Astrocyte of the hippocampus (primary cell): ENCODE data around the gene HRK.
A peak's percentile ranks its signal among the peaks of the same experiment; 100 is the strongest.

Experiments
- DNase-seq: peaks from one replicate; pipeline ENCODE4 v3.0.0; 2011; ENCODE audit warnings: low read depth, low spot score

HRK gene

DNA sequence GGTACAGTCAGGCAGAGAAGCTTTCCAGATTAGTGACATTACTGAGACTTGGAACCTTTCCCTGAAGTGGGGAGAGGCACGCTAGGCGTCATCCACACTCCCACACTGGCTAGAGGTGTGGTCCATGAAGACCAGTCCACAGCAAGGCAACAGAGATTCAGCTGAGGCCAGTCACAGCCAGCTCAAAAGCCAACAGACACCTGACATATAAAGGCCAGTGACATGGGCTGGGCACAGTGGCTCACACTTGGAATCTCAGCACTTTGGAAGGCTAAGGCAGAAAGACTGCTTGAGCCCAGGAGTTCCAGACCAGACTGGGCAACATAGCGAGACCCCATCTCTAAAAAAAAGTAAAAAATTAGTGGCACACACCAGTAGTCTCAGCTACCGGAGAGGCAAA is 10.9 kb downstream of the HRK start:
- no peak for DNase-seq

DNA sequence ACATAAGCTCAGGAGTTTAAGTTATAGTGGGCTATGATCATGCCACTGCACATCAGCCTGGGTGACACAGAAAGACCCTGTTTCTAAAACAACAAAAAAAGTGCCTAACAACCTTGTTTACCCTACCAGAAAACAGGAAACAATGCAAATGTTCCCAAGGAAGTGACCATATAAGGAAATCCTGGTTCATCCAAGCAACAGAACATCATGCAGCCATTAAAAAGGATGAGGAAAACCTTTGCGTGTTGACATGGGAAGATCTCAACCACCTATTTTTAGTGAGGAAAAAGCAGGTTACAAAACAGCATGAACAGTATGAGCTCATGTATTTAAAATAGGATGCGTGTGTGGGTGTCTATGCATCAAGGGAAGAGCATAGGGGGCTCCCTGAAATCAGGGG is 13.7 kb downstream of the HRK start:
- DNase-seq: no peak

DNA sequence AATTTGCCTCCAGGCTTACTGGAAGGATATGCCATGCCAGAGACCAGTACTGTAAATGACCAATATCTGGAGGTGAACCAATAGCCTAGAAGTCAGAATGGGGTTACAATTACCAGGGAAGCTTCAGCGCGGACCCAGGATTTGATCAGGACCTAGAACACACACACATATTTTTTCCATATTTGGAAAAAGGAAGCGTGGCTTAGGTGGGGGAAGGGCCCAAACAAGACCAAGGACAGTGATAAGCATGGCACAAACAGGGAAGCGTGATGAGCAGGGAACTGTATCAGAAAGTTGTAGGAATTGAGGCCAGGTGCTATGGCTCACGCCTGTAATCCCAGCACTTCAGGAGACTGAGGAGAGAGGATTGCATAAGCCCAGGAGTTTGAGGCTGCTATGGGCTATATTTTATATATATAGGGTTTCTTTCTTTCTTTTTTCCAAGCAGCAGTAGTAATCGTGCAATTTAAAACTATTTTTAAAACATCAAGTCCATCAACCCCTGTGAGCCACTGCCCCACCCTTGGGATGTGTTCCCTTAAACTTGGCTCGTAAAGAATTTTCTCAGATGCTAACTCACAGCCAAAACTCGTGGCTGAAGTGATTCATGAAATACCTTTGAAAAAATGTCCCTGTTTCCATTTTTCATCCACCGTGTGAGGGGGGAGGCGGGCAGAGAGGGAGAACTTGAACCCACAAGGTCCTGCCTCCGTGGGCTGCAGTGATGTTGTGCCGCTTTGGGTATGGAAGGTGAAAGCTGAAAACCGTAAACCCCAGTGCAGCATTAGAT is 16.7 kb downstream of the HRK start:
- DNase-seq: peak; percentile 85

DNA sequence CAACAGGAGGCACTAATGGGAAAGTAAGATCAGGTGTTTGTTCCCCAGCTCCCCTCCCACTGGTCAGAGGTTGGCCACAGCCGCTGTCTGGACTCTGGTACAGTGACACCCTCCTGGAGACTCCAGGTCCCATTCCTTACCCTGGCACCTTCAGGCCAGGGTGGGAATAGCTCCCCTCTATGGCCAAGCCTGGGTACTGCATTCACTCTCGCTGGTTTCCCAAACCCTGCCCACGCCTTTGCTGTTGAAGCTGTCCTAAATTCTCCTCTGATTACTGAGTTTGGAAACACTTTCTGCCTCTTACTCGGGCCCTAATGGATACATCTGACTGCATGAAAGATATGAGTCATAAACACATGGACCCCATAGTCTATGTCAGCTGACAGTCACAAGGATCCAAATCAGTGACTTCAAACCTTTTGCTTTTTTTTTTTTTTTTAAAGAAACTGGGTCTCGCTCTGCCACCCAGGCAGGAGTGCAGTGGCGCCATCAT is 17.9 kb downstream of the HRK start:
- DNase-seq: no peak

- DNase-seq: no peak
These were observed 19.1 kb downstream of the HRK start for GRCh38 chr12:116862167-116862566.

GRCh38 chr12:116861320-116861719 is 19.9 kb downstream of the HRK start:
- DNase-seq: peak; percentile 75

GRCh38 chr12:116860263-116860662 is 21.0 kb downstream of the HRK start:
- no peak for DNase-seq

GRCh38 chr12:116859079-116859478 is 22.2 kb downstream of the HRK start:
- DNase-seq: no peak

GRCh38 chr12:116856729-116857128 is 24.5 kb downstream of the HRK start:
- no peak for DNase-seq

DNA sequence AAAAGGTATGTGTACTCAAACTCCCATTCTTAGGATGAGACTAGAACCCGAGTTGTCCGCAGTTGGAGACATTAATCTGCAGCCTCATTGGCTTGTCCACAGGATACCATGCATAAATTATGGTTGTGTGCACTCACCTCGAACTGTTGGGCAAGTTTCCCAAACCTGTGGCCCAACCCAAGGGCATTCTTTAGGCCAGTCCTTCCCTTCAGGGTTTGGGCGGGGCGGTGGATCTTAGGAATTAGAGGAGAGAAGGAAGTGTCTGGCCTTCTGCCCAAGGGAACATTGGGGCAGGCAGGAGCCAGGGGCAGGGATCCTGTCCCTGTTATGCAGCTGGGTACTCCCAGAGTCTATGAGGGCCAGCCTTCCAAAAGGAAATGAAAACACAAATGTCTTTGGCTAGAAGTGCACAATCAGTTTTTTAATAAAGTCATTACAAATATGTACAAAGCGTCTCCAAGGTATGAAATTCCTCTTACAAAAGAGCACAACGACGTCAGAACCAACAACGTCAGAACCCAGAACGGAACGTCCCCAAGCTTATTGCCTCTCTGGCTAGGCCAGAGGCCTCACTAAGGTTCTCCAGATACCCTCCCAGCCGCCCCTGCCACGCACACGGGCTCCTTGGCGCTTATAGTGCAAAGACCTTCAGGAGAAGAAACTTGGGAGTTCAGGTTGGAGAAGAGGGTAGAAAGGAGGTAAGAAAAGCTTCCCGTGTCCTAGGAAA is 25.3 kb downstream of the HRK start:
- DNase-seq: peak; percentile 14

DNA sequence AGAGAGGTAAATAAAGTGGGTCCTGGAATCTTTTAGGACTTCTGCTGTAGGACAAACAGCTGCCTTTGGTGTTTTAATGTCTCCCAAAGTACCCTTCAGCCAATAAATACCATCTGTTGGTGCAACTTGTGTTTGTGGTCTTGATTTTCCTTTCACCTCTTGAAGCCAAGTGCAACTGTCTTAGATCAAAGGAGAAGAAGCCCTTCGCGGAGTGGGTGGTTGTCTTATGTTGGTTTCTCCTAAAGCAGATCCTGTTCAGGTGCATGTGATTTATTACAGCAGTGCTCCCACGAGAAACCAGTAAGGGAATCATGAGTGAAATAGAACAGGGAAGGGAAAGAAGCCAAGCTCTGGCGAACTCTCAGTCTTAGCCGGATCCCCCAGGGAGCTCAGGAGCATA is 27.7 kb downstream of the HRK start:
- no peak for DNase-seq

DNA sequence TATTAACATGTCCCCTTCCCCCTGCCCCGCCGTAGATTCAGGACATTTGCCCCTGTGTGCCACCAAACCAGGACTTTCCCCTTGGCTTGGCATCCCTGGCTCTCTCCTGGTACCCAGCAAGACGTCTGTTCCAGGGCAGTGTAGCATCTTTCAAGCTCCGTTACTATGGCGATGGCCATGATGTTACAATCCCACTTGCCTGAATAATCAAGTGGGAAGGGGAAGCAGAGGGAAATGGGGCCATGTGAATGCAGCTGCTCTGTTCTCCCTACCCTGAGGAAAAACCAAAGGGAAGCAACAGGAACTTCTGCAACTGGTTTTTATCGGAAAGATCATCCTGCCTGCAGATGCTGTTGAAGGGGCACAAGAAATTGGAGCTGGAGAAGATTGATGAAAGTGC is 28.9 kb downstream of the HRK start:
- no peak for DNase-seq

GRCh38 chr12:116849216-116849615 is 32.0 kb downstream of the HRK start:
- DNase-seq: no peak

DNA sequence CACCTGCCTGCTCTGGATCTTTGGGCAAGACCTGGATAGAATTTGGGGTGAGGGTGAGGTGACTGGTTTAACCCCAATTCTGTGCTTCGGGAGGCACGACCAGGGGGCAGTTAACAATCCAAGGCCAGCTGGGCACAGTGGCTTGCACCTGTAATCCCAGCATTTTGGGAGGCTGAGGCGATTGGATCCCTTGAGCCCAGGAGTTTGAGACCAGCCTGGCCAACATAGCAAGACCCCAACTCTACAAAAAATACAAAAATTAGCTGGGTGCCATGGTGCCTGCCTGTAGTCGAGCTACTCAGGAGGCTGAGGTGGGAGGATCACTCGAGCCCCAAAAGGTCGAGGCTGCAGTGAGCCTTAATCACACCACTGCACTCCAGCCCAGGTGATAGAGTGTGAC is 38.2 kb downstream of the HRK start:
- DNase-seq: no peak

GRCh38 chr12:116839287-116839830 is 41.9 kb downstream of the HRK start:
- no peak for DNase-seq

GRCh38 chr12:116838365-116838764 is 42.9 kb downstream of the HRK start:
- DNase-seq: no peak

DNA sequence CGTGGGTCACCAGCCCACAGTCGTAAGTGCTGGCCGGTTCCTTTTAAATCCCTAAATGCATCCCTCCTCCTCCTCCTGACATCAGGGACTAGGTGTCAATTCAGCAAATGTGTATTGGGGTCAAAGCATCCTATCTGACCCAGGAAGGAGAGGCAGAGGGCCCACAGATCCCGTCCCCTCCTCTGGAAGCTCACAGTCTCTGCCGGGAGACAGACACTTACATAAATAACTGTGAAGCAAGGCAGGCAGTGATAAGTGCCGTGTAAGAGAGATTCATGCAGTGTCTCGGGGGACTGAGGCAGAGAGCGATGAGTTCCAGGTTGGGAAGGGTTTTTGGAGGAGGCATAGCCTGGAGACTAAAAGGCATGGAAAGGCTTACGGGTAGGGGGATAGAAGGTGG is 44.1 kb downstream of the HRK start:
- DNase-seq: no peak

- DNase-seq: no peak
These were observed 45.8 kb downstream of the HRK start for GRCh38 chr12:116835484-116835883.

DNA sequence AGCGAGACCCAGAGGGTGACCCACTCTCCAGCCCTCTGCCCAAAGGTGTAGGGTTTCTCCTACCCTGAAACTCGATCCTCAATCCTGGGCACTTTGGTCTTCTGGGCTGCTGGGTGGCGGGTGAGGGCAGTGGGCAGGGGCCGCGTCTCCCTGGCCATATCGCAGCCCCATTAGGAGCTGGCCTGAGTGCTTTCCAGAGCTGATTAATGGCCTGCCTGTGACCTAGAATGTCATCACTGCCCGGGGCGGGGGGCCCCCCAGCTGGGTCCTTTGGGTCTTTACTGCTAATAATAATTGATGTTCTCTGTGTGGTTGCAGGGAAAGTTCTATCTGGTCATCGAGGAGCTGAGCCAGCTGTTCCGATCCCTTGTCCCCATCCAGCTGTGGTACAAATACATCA is 47.8 kb downstream of the HRK start:
- no peak for DNase-seq

DNA sequence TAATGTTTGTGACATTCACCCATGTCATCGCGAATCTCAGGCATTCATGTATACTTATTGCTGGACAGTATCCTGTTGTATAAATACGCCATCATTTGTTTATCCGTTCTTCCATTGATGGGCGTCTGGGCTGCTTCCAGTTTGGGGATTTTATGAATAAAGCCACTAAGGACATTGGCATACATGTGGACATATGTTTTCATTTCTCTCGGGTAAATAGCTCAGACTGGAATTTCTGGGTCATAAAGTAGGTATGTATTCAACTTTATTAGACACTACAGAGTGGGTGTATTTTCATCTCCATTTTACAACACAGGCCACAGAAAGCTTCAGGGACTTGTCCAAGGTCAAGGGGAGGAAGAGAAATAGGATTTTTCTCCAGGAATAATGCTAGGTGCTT is 48.9 kb downstream of the HRK start:
- DNase-seq: no peak

- no peak for DNase-seq
These were observed 53.8 kb downstream of the HRK start for GRCh38 chr12:116827432-116827831.

- DNase-seq: no peak
These were observed 60.0 kb downstream of the HRK start for GRCh38 chr12:116821291-116821690.
